Measurements from ENCODE around the gene BLVRB. TPM values are rescaled to one million over a fixed set of nuclear protein-coding genes. Genes with fewer than 3 reads are reported as not detected.
A peak's percentile ranks its signal among the peaks of the same experiment; 100 is the strongest.

BLVRB gene
- total RNA-seq, 1 donor from 2014 or later = 132 TPM

DNA sequence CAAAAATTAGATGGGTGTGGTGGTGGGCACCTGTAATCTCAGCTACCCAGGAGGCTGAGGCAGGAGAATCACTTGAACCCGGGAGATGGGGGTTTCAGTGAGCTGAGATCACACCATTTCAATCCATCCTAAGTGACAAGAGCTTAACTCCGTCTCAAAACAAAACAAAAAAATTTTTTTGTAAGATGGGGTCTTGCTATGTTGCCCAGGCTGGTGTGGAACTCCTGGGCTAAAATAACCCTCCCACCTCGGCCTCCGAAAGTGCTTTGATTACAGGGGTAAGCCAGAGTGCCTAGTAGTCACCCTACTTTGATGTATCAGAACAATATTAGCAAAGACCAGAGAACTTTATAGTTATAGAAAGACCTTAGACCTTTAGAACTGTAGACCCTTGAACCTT is 9.2 kb upstream of the BLVRB start:
- H3K27me3 ChIP-seq = no peaks in the 10 kb centered on the region
- TF ChIP-seq, protein P1, sequence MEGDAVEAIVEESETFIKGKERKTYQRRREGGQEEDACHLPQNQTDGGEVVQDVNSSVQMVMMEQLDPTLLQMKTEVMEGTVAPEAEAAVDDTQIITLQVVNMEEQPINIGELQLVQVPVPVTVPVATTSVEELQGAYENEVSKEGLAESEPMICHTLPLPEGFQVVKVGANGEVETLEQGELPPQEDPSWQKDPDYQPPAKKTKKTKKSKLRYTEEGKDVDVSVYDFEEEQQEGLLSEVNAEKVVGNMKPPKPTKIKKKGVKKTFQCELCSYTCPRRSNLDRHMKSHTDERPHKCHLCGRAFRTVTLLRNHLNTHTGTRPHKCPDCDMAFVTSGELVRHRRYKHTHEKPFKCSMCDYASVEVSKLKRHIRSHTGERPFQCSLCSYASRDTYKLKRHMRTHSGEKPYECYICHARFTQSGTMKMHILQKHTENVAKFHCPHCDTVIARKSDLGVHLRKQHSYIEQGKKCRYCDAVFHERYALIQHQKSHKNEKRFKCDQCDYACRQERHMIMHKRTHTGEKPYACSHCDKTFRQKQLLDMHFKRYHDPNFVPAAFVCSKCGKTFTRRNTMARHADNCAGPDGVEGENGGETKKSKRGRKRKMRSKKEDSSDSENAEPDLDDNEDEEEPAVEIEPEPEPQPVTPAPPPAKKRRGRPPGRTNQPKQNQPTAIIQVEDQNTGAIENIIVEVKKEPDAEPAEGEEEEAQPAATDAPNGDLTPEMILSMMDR (IDR thresholded peaks at IDR 0.05) = no peak
- H3K4me1 ChIP-seq = no peaks in the 10 kb centered on the region
- no peaks in the 10 kb centered on the region for H3K36me3 ChIP-seq
- DNase-seq = no peak
- ATAC-seq = no peak
- no peak overlapping the region for H3K27ac ChIP-seq
- no peaks in the 10 kb centered on the region for H3K9me3 ChIP-seq
- intact Hi-C loops (cut with DNase I) = no loop called here
- H3K4me3 ChIP-seq = no peak overlapping the region

DNA sequence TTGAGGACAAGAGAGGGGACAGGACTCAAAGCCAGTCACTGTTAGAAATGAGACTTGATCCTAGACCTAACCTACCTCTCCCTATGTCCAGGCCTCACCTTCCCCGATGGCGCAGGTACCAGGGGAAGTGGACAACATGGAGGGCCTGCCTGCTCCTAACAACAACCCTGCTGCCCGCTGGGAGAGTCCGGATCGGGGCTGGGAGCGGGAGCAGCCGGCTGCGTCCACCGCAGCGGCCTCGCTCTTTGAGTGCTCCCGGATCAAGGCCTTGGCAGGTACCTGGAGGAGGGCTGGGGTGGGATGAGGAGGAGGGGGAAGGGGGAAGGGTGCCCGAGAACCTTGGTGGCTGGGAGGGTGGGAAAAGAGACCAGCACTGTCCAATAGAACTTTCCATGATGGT is 7.0 kb upstream of the BLVRB start:
- intact Hi-C loops (cut with DNase I) = no loop called here
- ATAC-seq (no peak), DNase-seq (no peak)
- no peaks in the 10 kb centered on the region for H3K9me3 ChIP-seq
- H3K4me1 ChIP-seq = peaks cover 2% of the 10 kb centered on the region
- H3K27ac ChIP-seq = no peak overlapping the region
- H3K36me3 ChIP-seq = no peaks in the 10 kb centered on the region
- H3K4me3 ChIP-seq = no peak overlapping the region
- TF ChIP-seq, protein P1 (IDR thresholded peaks at IDR 0.05) = no peak
- H3K27me3 ChIP-seq = peaks cover 2% of the 10 kb centered on the region

DNA sequence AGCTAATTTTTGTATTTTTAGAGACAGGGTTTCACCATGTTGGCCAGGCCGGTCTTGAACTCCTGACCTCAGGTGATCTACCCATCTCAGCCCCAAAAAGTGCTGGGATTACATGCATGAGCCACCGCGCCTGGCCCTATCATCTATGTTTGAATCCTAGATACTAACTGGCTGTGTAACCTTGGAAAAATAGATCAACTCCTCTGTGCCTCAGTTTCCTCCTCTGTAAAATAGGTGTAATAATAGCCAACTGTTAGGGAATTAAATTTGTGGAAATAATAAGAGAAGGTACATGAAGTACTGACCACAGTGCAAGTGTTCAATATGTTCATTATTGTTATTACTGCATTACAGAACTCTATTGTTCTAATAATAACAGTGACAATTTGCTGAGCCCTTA is 5.6 kb upstream of the BLVRB start:
- Histone ChIP-seq H3K9me3 (no peaks in the 10 kb centered on the region), H3K27ac (no peak overlapping the region), H3K36me3 (no peaks in the 10 kb centered on the region), H3K4me1 (peaks cover 11% of the 10 kb centered on the region), H3K4me3 (no peak overlapping the region), H3K27me3 (peaks cover 5% of the 10 kb centered on the region)
- ATAC-seq = no peak
- TF ChIP-seq, protein P1 (IDR thresholded peaks at IDR 0.05) = no peak
- DNase-seq = no peak
- intact Hi-C loops (cut with DNase I) = no loop called here

DNA sequence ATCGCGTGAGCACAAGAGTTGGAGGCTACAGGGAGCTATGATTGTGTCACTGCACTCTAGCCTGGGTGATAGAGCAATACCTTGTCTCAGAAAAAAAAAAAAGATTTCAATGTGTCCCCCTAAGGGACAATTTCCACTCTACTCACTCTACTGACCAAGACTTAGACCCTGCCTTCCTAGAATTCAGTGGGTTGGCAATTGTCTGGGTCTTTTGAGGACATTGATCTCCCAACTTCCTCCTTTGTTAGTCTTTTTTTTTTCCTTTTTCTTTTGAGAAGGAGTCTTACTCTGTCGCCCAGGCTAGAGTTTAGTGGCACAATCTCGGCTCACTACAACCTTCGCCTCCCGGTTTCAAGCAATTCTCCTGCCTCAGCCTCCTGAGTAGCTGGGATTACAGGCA is 3.5 kb upstream of the BLVRB start:
- no peak overlapping the region for H3K27ac ChIP-seq

DNA sequence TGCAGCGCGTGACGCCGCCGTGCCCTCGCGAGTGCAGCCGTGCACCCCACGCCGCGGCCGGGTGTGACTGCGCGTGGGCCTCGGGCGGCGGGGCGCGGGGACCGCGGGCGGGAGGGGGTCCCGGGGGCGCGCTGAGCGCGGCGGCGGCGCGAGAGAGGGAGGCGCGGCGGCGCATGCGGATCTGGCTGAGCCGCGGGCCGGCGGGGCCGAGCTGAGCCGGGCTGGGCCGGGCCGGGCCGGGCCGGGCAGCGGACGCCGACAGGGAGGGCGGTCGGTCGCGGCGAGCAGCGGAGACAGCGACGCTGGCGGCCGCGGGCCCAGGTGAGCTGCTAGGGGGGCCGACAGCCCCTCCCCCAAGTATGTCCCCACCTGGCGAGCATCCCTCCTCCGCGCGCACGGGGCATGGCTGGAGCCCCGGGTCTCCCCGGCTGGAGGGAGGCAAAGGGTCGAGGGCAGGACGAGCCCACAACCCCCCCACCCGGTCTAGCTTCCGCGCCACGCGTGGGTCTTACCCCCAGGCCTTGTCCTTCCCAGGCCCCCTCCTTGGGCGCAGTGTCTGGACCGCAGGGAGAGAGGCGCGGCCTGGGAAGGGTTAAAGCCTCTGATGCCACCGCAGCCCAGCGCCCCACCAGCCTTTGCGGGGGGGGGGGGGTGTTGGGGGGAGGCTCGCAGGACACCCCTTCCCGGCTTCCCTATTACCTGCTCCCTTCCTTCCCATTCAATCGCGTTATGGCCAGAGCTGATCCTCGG is 1.6 kb upstream of the BLVRB start, which contains the start of gene SPTBN4:
SPTBN4 (plus strand) TSS at position 17 of the 750 bp plus-strand sequence. CDS start 5,621 bp downstream, outside the sequence.
- Histone ChIP-seq H3K27me3 (peaks cover 5% of the 10 kb centered on the region), H3K4me1 (peaks cover 33% of the 10 kb centered on the region), H3K36me3 (no peaks in the 10 kb centered on the region), H3K4me3 (peak within 1 kb of the TSS; percentile 87), H3K9me3 (no peaks in the 10 kb centered on the region), H3K27ac (no peak within 1 kb of the TSS)
- DNase-seq = peak; percentile 72
- intact Hi-C loops (cut with DNase I) = no loop called here
- TF ChIP-seq, protein P1 (IDR thresholded peaks at IDR 0.05) = no peak
- ATAC-seq = no peak

More for the DNA sequence above, 3.5 kb upstream of the BLVRB start:
- TF ChIP-seq, protein P1 (IDR thresholded peaks at IDR 0.05) = no peak
- Histone ChIP-seq H3K9me3 (no peaks in the 10 kb centered on the region), H3K36me3 (no peaks in the 10 kb centered on the region), H3K4me1 (peaks cover 22% of the 10 kb centered on the region), H3K4me3 (no peak overlapping the region), H3K27me3 (peaks cover 5% of the 10 kb centered on the region)
- DNase-seq (no peak), ATAC-seq (no peak)
- intact Hi-C loops (cut with DNase I) = no loop called here
